ENCODE measurements around the gene ERBB4.
"Not testable (repeated sequence)": the region's sequence is repeated elsewhere in the genome, so short reads cannot be mapped to it uniquely, and the experiment has no call there.

DNA sequence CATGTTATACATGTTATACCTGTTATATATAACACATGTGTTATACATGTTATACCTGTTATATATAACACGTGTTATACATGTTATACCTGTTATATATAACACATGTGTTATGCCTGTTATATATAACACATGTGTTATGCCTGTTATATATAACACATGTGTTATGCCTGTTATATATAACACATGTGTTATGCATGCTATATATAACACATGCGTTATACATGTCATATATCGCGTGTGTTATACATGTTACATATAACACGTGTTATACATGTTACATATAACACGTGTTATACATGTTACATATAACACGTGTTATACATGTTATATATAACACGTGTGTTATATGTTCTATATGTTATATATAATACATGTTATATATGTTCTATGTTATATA is 347.2 kb downstream of the ERBB4 start:
- TF ChIP-seq, protein P1, sequence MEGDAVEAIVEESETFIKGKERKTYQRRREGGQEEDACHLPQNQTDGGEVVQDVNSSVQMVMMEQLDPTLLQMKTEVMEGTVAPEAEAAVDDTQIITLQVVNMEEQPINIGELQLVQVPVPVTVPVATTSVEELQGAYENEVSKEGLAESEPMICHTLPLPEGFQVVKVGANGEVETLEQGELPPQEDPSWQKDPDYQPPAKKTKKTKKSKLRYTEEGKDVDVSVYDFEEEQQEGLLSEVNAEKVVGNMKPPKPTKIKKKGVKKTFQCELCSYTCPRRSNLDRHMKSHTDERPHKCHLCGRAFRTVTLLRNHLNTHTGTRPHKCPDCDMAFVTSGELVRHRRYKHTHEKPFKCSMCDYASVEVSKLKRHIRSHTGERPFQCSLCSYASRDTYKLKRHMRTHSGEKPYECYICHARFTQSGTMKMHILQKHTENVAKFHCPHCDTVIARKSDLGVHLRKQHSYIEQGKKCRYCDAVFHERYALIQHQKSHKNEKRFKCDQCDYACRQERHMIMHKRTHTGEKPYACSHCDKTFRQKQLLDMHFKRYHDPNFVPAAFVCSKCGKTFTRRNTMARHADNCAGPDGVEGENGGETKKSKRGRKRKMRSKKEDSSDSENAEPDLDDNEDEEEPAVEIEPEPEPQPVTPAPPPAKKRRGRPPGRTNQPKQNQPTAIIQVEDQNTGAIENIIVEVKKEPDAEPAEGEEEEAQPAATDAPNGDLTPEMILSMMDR (IDR thresholded peaks at IDR 0.05): not testable (repeated sequence)
- not testable (repeated sequence) for TF ChIP-seq POLR2A (IDR thresholded peaks at IDR 0.05)

Measured in breast epithelium (tissue), 3 donors.